ENCODE results near the gene LKAAEAR1.

GRCh38 chr20:64116016-64116415 is 31.8 kb upstream of the LKAAEAR1 start:
- TF ChIP-seq CTCF (IDR thresholded peaks at IDR 0.05) (no peak), CBFB (CRISPR knock-in tag; IDR thresholded peaks at IDR 0.05; ENCODE audit: low read depth) (no peak), TCF7 (CRISPR knock-in tag; IDR thresholded peaks at IDR 0.05; ENCODE audit: low read depth) (no peak), ZBTB43 (CRISPR knock-in tag; IDR thresholded peaks at IDR 0.05) (no peak), ZNF512 (CRISPR knock-in tag; IDR thresholded peaks at IDR 0.05; ENCODE audit: borderline replicate concordance) (no peak), IRF1 (CRISPR knock-in tag; IDR thresholded peaks at IDR 0.05) (no peak), MAX (CRISPR knock-in tag; IDR thresholded peaks at IDR 0.05) (no peak), USF2 (CRISPR knock-in tag; IDR thresholded peaks at IDR 0.05) (no peak), CREB1 (CRISPR knock-in tag; IDR thresholded peaks at IDR 0.05) (no peak), ZNF425 (CRISPR knock-in tag; conservative IDR thresholded peaks at IDR 0.05) (no peak), SP1 (CRISPR knock-in tag; conservative IDR thresholded peaks at IDR 0.05) (no peak), FOXP1 (CRISPR knock-in tag; IDR thresholded peaks at IDR 0.05; ENCODE audit: borderline replicate concordance) (no peak), ZBTB21 (CRISPR knock-in tag; IDR thresholded peaks at IDR 0.05; ENCODE audit: borderline replicate concordance) (no peak), USF1 (CRISPR knock-in tag; IDR thresholded peaks at IDR 0.05) (no peak)

Data from WTC11 (cell line).